Activated T-helper 17 cell treated with anti-CD3 and anti-CD28 coated beads, Interleukin-2, amount 50 U/mL, for 72 hours (primary cell): Measurements from ENCODE around the gene PPP1R3G. TPM values are rescaled to one million over a fixed set of nuclear protein-coding genes. Genes with fewer than 3 reads are reported as not detected.
"Not testable (repeated sequence)": the region's sequence is repeated elsewhere in the genome, so short reads cannot be mapped to it uniquely, and the experiment has no call there.

ENCODE experiments used
- ATAC-seq: fragments of 150-1000 bp; cut with Tn5 transposase; replicated peaks from 2 replicates; pipeline ENCODE4 v1.10.0; 2021; ENCODE audit warnings: mild to moderate bottlenecking, moderate library complexity
- H3K27ac Mint-ChIP-seq: one replicate; pipeline ENCODE4 v1.8.0; 2022; ENCODE audit warnings: mixed read lengths
- H3K27me3 Mint-ChIP-seq: one replicate; pipeline ENCODE4 v1.8.0; 2022; ENCODE audit warnings: mixed read lengths
- H3K36me3 Mint-ChIP-seq: one replicate; pipeline ENCODE4 v1.8.0; 2022; ENCODE audit warnings: low read depth, mild to moderate bottlenecking, mixed read lengths
- H3K4me1 Mint-ChIP-seq: one replicate; pipeline ENCODE4 v1.8.0; 2022; ENCODE audit warnings: mixed read lengths
- H3K4me3 Mint-ChIP-seq: one replicate; pipeline ENCODE4 v1.8.0; 2022; ENCODE audit warnings: mild to moderate bottlenecking, mixed read lengths
- H3K9me3 Mint-ChIP-seq: one replicate; pipeline ENCODE4 v1.8.0; 2022; ENCODE audit warnings: mixed read lengths
- total RNA-seq, 2 donors: library from RNA; stranded (reverse); gene quantifications; one replicate each; pipeline ENCODE4 v1.2.3, GENCODE V29; 2022

Gene PPP1R3G
- total RNA-seq, 2 donors from 2014 or later: 0.05 TPM; not detected in 1

- H3K27me3 Mint-ChIP-seq: no peaks in the 10 kb centered on the region
- no peak overlapping the region for H3K27ac Mint-ChIP-seq
Measured at GRCh38 chr6:5111626-5112025, 26.5 kb downstream of the PPP1R3G start.

GRCh38 chr6:5112066-5112799 lies 27.1 kb downstream of the PPP1R3G start:
- no peaks in the 10 kb centered on the region for H3K36me3 Mint-ChIP-seq
- H3K9me3 Mint-ChIP-seq: no peaks in the 10 kb centered on the region
- no peak overlapping the region for H3K27ac Mint-ChIP-seq
- H3K4me3 Mint-ChIP-seq: no peak overlapping the region
- no peaks in the 10 kb centered on the region for H3K4me1 Mint-ChIP-seq
- ATAC-seq: no peak
- H3K27me3 Mint-ChIP-seq: no peaks in the 10 kb centered on the region

More at GRCh38 chr6:5111626-5112025, 26.5 kb downstream of the PPP1R3G start:
- Mint-ChIP-seq H3K4me3 (no peak overlapping the region), H3K4me1 (no peaks in the 10 kb centered on the region), H3K36me3 (no peaks in the 10 kb centered on the region), H3K9me3 (no peaks in the 10 kb centered on the region)
- no peak for ATAC-seq

DNA sequence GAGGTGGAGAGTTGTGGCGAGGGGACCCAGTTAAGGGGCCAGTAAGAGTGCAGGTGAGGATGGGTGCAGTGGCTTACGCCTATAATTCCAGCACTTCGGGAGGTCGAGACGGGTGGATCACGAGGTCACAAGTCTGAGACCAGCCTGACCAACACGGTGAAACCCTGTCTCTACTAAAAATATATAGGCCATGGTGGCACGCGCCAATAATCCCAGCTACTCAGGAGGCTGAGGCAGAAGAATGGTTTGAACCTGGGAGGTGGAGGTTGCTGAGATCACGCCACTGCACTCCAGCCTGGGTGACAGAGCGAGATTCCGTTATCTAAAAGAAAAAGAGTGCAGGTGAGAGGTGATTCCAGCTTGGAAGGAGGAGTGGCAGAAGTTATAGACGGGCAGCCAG lies 28.0 kb downstream of the PPP1R3G start:
- ATAC-seq: no peak
- Mint-ChIP-seq H3K4me3 (no peak overlapping the region), H3K27ac (no peak overlapping the region), H3K9me3 (no peaks in the 10 kb centered on the region), H3K27me3 (no peaks in the 10 kb centered on the region), H3K4me1 (no peaks in the 10 kb centered on the region), H3K36me3 (no peaks in the 10 kb centered on the region)

GRCh38 chr6:5115168-5115567 lies 30.0 kb downstream of the PPP1R3G start:
- no peaks in the 10 kb centered on the region for H3K9me3 Mint-ChIP-seq
- H3K27ac Mint-ChIP-seq: no peak overlapping the region
- no peaks in the 10 kb centered on the region for H3K36me3 Mint-ChIP-seq
- no peaks in the 10 kb centered on the region for H3K4me1 Mint-ChIP-seq
- no peaks in the 10 kb centered on the region for H3K27me3 Mint-ChIP-seq
- no peak overlapping the region for H3K4me3 Mint-ChIP-seq
- no peak for ATAC-seq

DNA sequence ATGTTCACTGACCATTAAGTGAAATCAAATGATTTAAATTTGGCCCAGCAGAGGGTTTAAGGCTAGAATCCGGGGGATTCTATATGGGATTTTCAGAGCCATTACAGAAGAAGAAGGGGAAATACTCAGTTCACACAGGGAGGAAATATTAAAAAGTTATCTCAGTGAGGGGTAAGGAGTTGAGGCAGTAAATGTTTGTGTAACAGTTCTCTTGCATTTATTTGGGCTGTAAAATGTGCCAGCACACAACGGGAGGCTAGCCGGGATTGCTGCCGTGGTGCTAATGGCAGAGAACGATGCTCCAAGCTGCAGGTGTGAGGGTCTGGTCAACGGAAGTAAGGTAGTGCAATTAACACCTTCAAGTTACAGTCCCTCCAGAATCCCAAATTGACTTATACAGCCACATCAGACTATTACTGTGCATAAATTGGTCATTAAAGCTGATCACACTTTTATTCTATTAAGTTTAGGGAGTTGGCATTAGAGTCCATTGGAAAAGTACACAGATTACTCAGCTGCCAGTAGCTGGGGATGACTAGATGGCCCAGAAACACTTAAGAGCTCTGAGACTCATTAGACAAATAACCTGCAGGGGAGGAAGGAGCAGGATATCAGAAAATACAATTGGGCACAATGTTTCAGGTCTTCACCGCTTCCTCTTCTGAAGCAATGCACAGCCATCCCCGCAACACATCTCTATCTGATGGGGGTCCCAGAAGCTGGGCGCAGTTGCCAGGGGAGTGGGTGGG lies 31.3 kb downstream of the PPP1R3G start:
- no peak for ATAC-seq
- Mint-ChIP-seq H3K36me3 (no peaks in the 10 kb centered on the region), H3K27ac (no peak overlapping the region), H3K27me3 (no peaks in the 10 kb centered on the region), H3K4me3 (no peak overlapping the region), H3K9me3 (no peaks in the 10 kb centered on the region), H3K4me1 (no peaks in the 10 kb centered on the region)

DNA sequence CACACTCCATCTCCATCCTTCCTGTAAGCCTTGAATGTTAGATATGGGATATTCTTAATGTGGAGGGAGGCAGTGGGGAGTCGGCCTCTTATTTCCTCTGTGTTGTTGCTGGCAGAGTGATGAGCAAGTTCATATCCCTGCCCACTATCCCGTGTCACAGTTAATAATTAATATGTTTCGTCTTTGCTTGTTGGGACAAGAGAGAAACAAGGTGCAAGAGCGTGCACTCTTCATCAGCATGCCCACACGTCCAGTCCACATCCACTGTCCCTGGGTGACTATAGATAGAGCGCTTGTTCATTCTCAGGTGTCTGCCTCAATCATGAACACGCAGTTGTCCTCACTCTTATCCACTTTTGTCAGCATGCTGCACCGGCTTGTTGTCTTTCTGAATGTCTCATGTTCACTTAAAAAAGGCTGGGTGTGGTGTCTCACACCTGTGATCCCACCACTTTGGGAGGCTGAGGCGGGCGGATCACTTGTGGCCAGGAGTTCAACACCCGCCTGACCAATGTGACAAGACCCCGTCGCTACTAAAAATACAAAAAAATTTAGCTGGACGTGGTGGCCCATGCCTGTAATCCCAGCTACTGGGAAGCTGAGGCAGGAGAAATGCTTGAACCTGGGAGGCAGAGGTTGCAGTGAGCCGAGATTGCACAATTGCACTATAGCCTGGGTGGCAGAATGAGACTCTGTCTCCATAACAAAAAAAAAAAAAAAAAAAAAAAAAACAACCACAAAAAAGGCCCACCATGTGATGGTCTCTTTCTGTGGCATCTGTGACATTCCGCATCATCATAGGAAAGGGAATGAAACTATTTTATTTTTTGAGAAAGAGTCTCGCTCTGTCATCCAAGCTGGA lies 34.2 kb downstream of the PPP1R3G start:
- Mint-ChIP-seq H3K36me3 (no peaks in the 10 kb centered on the region), H3K9me3 (no peaks in the 10 kb centered on the region), H3K27ac (no peak overlapping the region), H3K27me3 (no peaks in the 10 kb centered on the region), H3K4me1 (no peaks in the 10 kb centered on the region), H3K4me3 (no peak overlapping the region)
- ATAC-seq: no peak

DNA sequence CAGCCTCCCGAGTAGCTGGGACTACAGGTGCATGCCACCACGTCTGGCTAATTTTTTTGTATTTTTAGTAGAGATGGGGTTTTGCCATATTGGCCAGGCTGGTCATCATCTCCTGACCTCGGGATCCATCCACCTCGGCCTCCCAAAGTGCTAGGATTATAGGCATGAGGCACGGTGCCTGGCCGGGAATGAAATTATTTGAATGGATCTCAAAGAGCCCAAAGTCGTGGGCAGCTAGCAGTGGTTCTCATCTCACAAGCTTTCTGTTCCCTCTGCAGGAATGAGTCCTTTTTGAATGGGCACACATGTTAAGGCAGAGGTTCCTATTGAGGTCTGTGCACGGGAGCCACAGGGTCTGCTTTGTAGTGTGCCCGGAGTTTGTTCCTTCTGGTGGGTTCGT lies 34.9 kb downstream of the PPP1R3G start:
- Mint-ChIP-seq H3K36me3 (no peaks in the 10 kb centered on the region), H3K27ac (no peak overlapping the region), H3K9me3 (no peaks in the 10 kb centered on the region), H3K4me1 (no peaks in the 10 kb centered on the region), H3K4me3 (no peak overlapping the region), H3K27me3 (no peaks in the 10 kb centered on the region)
- no peak for ATAC-seq

DNA sequence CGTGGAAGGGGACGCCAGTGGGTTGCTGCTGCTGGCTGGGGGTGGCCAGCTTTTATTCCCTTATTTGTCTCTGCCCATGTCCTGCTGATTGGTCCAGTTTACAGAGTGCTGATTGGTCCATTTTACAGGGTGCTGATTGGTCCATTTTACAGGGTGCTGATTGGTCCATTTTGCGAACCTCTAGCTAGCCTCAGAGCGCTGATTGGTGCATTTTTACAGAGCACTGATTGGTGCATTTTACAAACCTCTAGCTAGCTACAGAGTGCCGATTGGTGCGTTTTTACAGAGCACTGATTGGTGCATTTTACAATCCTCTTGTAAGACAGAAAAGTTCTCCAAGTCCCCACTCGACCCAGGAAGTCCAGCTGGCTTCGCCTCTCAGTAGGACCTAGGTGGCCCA lies 35.4 kb downstream of the PPP1R3G start:
- ATAC-seq, H3K36me3 Mint-ChIP-seq, H3K4me1 Mint-ChIP-seq, H3K9me3 Mint-ChIP-seq, H3K27me3 Mint-ChIP-seq, H3K27ac Mint-ChIP-seq, H3K4me3 Mint-ChIP-seq: not testable (repeated sequence)

GRCh38 chr6:5121479-5121878 lies 36.3 kb downstream of the PPP1R3G start:
- no peak overlapping the region for H3K27ac Mint-ChIP-seq
- no peaks in the 10 kb centered on the region for H3K9me3 Mint-ChIP-seq
- H3K36me3 Mint-ChIP-seq: no peaks in the 10 kb centered on the region
- no peaks in the 10 kb centered on the region for H3K4me1 Mint-ChIP-seq
- H3K4me3 Mint-ChIP-seq: no peak overlapping the region
- no peak for ATAC-seq
- no peaks in the 10 kb centered on the region for H3K27me3 Mint-ChIP-seq

GRCh38 chr6:5121956-5122355 lies 36.8 kb downstream of the PPP1R3G start:
- H3K4me1 Mint-ChIP-seq: no peaks in the 10 kb centered on the region
- H3K27ac Mint-ChIP-seq: no peak overlapping the region
- H3K9me3 Mint-ChIP-seq: no peaks in the 10 kb centered on the region
- no peaks in the 10 kb centered on the region for H3K36me3 Mint-ChIP-seq
- H3K27me3 Mint-ChIP-seq: no peaks in the 10 kb centered on the region
- ATAC-seq: no peak
- no peak overlapping the region for H3K4me3 Mint-ChIP-seq

DNA sequence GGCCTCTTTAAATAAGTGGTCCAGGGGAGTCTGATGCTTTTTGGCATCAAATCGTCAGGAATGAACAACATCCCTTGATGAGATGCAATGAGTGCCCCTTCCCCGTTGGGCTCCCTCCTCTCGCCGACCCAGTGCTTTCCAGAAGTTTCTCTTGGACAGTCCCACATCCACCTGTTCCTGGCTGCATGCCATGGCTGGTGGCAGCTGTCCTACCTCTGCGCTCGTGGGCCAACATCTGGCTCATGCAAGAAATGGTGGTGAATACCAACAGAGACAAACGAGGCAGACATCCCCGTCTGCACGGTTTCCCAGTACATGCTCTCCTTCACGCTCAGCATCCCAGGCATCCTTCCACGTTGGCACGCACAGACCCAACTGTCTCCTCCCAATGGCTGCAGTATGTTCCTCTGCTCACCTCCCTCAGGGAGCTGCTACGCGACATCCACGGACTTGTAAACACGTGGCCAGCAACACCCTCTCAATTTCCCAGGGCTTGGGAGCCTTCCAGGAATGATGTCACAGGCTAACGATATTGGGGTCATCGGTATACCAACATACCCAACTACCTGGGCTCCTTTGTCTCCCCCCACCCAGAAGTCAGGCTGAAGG lies 37.5 kb downstream of the PPP1R3G start:
- no peaks in the 10 kb centered on the region for H3K36me3 Mint-ChIP-seq
- no peaks in the 10 kb centered on the region for H3K4me1 Mint-ChIP-seq
- ATAC-seq: no peak
- no peaks in the 10 kb centered on the region for H3K27me3 Mint-ChIP-seq
- no peak overlapping the region for H3K27ac Mint-ChIP-seq
- no peak overlapping the region for H3K4me3 Mint-ChIP-seq
- no peaks in the 10 kb centered on the region for H3K9me3 Mint-ChIP-seq

- Mint-ChIP-seq H3K4me3 (no peak overlapping the region), H3K27ac (no peak overlapping the region), H3K9me3 (no peaks in the 10 kb centered on the region), H3K27me3 (no peaks in the 10 kb centered on the region), H3K36me3 (no peaks in the 10 kb centered on the region), H3K4me1 (no peaks in the 10 kb centered on the region)
- no peak for ATAC-seq
Measured at GRCh38 chr6:5123296-5124143, 38.4 kb downstream of the PPP1R3G start.

- ATAC-seq: no peak
- Mint-ChIP-seq H3K4me1 (no peaks in the 10 kb centered on the region), H3K9me3 (no peaks in the 10 kb centered on the region), H3K27me3 (no peaks in the 10 kb centered on the region), H3K36me3 (no peaks in the 10 kb centered on the region), H3K4me3 (no peak overlapping the region), H3K27ac (no peak overlapping the region)
Measured at GRCh38 chr6:5124526-5124925, 39.4 kb downstream of the PPP1R3G start.
